HCT116 (cell line): ENCODE results near the gene SART3. TPM values are rescaled to one million over a fixed set of nuclear protein-coding genes. Genes with fewer than 3 reads are reported as not detected.

Experiments
- ATAC-seq: fragments of 200-7000 bp; cut with Tn5 transposase; 2 replicates; pipeline ENCODE4 v1.9.1; 2020; ENCODE audit warnings: mild to moderate bottlenecking, moderate library complexity
- BruUV-seq: library from RNA; stranded (reverse); fragments of 400-500 nt; replicated peaks from 2 replicates; lab custom pipeline; 2021; lab: Mats Ljungman, UMichigan
- CTCF ChIA-PET: fragments of 300-600 bp; sonication (Branson Sonifier 250); formaldehyde crosslinking; loops from one replicate; lab custom pipeline; 2021; ENCODE audit warnings: antibody characterized with exemption; lab: Charles Lee
- POLR2A ChIA-PET: fragments of 300-600, 350-600 bp; sonication (Branson Sonifier 250); formaldehyde crosslinking; loops from one replicate; lab custom pipeline; 2021; ENCODE audit warnings: antibody characterized with exemption; lab: Charles Lee
- RAD21 ChIA-PET, 2 experiments: fragments of 300-600 bp; sonication (Branson Sonifier 250); formaldehyde crosslinking; loops; one replicate each; lab custom pipeline; 2023; ENCODE audit warnings: low total read pairs in 2 of 2; ENCODE audit not compliant: uncharacterized antibody in 2 of 2, unreplicated experiment in 2 of 2, low non-redundant PET in 1 of 2; lab: Charles Lee
- DNase-seq: peaks from one replicate; pipeline ENCODE4 v3.0.0-alpha.2; 2010; ENCODE audit warnings: low read depth, low spot score
- H2AFZ ChIP-seq: fragments of 200-600 bp; shearing (Covaris generic), sonication (generic); 2 replicates; pipeline ENCODE4 v1.6.1; 2017; ENCODE audit warnings: low read depth, mixed run types, mixed read lengths, antibody characterized with exemption, low read length; ENCODE audit not compliant: poor library complexity, severe bottlenecking
- H3K27ac ChIP-seq: 2 replicates; pipeline ENCODE4 v1.5.1; 2012; ENCODE audit warnings: low read depth, low read length
- H3K27me3 ChIP-seq: fragments of 200-600 bp; sonication (generic); 2 replicates; pipeline ENCODE4 v1.6.1; 2016; ENCODE audit warnings: mixed run types, low read length, mixed read lengths; ENCODE audit not compliant: insufficient read depth
- H3K36me3 ChIP-seq, 2 experiments: fragments of 200-500 bp in 1 of 2; fragments of 200-600 bp in 1 of 2; sonication (Bioruptor generic) in 1 of 2; sonication (generic) in 1 of 2; 2 replicates each; pipeline versions ENCODE4 v1.5.1 to v1.6.1; 2014 to 2016; ENCODE audit warnings: low read length in 2 of 2, inconsistent platforms in 1 of 2, mixed read lengths in 1 of 2, mixed run types in 1 of 2; ENCODE audit not compliant: insufficient read depth in 2 of 2, control insufficient read depth in 1 of 2
- H3K4me1 ChIP-seq, 2 experiments: fragments of 200-600 bp in 1 of 2; sonication (generic) in 1 of 2; 2 replicates each; pipeline versions ENCODE4 v1.5.1 to v1.6.1; 2012 to 2017; ENCODE audit warnings: low read length in 2 of 2, inconsistent platforms in 1 of 2, mild to moderate bottlenecking in 1 of 2, mixed read lengths in 1 of 2, mixed run types in 1 of 2, moderate library complexity in 1 of 2; ENCODE audit not compliant: insufficient read depth in 2 of 2, control insufficient read depth in 1 of 2
- H3K4me2 ChIP-seq: fragments of 200-600 bp; sonication (generic); 2 replicates; pipeline ENCODE4 v1.6.1; 2017; ENCODE audit warnings: mixed run types, low read length, mixed read lengths
- H3K4me3 ChIP-seq, 2 experiments: fragments of 200-600 bp in 1 of 2; sonication (generic) in 1 of 2; replicated peaks in 1 of 2; 2 replicates each; pipeline ENCODE4 v1.5.1; 2011 to 2016; ENCODE audit warnings: low read length in 2 of 2, control low read depth in 1 of 2, low read depth in 1 of 2, mild to moderate bottlenecking in 1 of 2, mixed read lengths in 1 of 2, mixed run types in 1 of 2
- H3K79me2 ChIP-seq: fragments of 200-600 bp; sonication (generic); 2 replicates; pipeline ENCODE4 v1.6.1; 2017; ENCODE audit warnings: mild to moderate bottlenecking, mixed run types, low read length, moderate library complexity, mixed read lengths; ENCODE audit not compliant: insufficient read depth
- H3K9ac ChIP-seq: fragments of 200-600 bp; sonication (generic); 2 replicates; pipeline ENCODE4 v1.6.1; 2016; ENCODE audit warnings: low read length, mixed read lengths
- H3K9me2 ChIP-seq: fragments of 200-600 bp; sonication (generic), shearing (Covaris generic); 2 replicates; pipeline ENCODE4 v1.6.1; 2017; ENCODE audit warnings: mixed run types, mild to moderate bottlenecking, moderate library complexity; ENCODE audit not compliant: insufficient read depth
- H3K9me3 ChIP-seq, 2 experiments: fragments of 200-500 bp in 1 of 2; fragments of 200-600 bp in 1 of 2; sonication (Bioruptor generic) in 1 of 2; sonication (generic) in 1 of 2; 2 replicates each; pipeline ENCODE4 v1.6.1; 2014 to 2017; ENCODE audit warnings: low read length in 2 of 2, mixed read lengths in 2 of 2, inconsistent platforms in 1 of 2, low read depth in 1 of 2, mild to moderate bottlenecking in 1 of 2, mixed run types in 1 of 2, moderate library complexity in 1 of 2; ENCODE audit not compliant: control insufficient read depth in 1 of 2, insufficient read depth in 1 of 2
- H4K20me1 ChIP-seq: fragments of 200-600 bp; sonication (generic), shearing (Covaris generic); 2 replicates; pipeline ENCODE4 v1.6.1; 2017; ENCODE audit warnings: mixed run types, mild to moderate bottlenecking, moderate library complexity; ENCODE audit not compliant: insufficient read depth
- EGR1 ChIP-seq: IDR thresholded peaks from 2 replicates; pipeline ENCODE4 v1.6.1; 2012; ENCODE audit warnings: low read depth
- POLR2AphosphoS5 ChIP-seq: IDR thresholded peaks from 2 replicates; pipeline ENCODE4 v1.6.1; 2011; ENCODE audit warnings: mild to moderate bottlenecking, low read depth, low read length, moderate library complexity
- SRF ChIP-seq: IDR thresholded peaks from 2 replicates; pipeline ENCODE4 v1.6.1; 2012; ENCODE audit warnings: low read depth
- YY1 ChIP-seq: IDR thresholded peaks from 2 replicates; pipeline ENCODE4 v1.6.1; 2011; ENCODE audit warnings: low read length, low read depth, moderate library complexity, mild to moderate bottlenecking; ENCODE audit not compliant: insufficient replicate concordance; ENCODE audit errors: extremely low read depth
- ZFX ChIP-seq: fragments of 450-650 bp; IDR thresholded peaks from 2 replicates; pipeline ENCODE4 v1.6.1; 2017
- ZNF274 ChIP-seq: fragments of 200-500 bp; sonication (Bioruptor generic); IDR thresholded peaks from 2 replicates; pipeline ENCODE4 v1.6.1; 2014; ENCODE audit warnings: mild to moderate bottlenecking, low read depth, low read length, inconsistent platforms
- intact Hi-C: fragments of 100-400 bp; cut with micrococcal nuclease; formaldehyde crosslinking; loops from 2 replicates; pipeline ENCODE4 v1.10.0; 2022
- total RNA-seq: library from RNA; stranded (reverse); gene quantifications from one replicate; pipeline ENCODE4 v1.2.1, GENCODE V29; 2021; ENCODE audit not compliant: unreplicated experiment
- TF ChIP-seq, protein P1 (sequence below): IDR thresholded peaks from 2 replicates; pipeline ENCODE4 v1.6.1; 2012; ENCODE audit warnings: low read depth

The SART3 gene
- total RNA-seq, 1 experiment from 2014 or later: 76.1 TPM

DNA sequence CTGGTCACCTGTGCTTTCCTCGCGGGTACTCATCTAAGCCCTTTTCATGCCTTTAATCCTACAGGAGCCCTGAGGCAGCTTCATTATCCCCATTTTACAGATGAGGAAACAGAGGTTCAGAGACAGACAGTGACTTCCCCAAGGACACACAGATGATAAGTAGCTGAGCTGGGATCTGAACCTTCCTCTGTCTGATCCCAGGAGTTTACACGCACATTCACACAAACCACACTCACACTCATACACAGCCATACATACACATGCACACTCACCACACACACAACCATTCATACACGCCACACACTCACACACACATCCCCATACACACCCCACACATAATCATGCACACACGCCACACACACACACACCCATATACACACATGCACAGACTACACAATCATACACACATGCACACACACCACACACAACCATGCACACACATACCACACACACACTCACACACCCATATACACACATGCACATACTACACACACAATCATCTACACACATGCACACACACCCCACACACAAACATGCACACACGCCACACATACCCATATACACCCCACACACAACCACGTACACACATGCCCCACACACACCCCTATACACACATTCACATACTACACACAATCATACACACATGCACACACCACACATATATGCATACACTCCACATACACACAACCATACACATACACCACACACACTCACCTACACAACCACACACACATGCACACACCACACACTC lies 34.2 kb upstream of the SART3 start (continued):
- TF ChIP-seq, protein P1, sequence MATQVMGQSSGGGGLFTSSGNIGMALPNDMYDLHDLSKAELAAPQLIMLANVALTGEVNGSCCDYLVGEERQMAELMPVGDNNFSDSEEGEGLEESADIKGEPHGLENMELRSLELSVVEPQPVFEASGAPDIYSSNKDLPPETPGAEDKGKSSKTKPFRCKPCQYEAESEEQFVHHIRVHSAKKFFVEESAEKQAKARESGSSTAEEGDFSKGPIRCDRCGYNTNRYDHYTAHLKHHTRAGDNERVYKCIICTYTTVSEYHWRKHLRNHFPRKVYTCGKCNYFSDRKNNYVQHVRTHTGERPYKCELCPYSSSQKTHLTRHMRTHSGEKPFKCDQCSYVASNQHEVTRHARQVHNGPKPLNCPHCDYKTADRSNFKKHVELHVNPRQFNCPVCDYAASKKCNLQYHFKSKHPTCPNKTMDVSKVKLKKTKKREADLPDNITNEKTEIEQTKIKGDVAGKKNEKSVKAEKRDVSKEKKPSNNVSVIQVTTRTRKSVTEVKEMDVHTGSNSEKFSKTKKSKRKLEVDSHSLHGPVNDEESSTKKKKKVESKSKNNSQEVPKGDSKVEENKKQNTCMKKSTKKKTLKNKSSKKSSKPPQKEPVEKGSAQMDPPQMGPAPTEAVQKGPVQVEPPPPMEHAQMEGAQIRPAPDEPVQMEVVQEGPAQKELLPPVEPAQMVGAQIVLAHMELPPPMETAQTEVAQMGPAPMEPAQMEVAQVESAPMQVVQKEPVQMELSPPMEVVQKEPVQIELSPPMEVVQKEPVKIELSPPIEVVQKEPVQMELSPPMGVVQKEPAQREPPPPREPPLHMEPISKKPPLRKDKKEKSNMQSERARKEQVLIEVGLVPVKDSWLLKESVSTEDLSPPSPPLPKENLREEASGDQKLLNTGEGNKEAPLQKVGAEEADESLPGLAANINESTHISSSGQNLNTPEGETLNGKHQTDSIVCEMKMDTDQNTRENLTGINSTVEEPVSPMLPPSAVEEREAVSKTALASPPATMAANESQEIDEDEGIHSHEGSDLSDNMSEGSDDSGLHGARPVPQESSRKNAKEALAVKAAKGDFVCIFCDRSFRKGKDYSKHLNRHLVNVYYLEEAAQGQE: no peak
- no peak for TF ChIP-seq EGR1
- no peak for TF ChIP-seq ZFX
- TF ChIP-seq YY1: no peak
- no peak for TF ChIP-seq POLR2AphosphoS5
- TF ChIP-seq, all 23 proteins: peak for 0

DNA sequence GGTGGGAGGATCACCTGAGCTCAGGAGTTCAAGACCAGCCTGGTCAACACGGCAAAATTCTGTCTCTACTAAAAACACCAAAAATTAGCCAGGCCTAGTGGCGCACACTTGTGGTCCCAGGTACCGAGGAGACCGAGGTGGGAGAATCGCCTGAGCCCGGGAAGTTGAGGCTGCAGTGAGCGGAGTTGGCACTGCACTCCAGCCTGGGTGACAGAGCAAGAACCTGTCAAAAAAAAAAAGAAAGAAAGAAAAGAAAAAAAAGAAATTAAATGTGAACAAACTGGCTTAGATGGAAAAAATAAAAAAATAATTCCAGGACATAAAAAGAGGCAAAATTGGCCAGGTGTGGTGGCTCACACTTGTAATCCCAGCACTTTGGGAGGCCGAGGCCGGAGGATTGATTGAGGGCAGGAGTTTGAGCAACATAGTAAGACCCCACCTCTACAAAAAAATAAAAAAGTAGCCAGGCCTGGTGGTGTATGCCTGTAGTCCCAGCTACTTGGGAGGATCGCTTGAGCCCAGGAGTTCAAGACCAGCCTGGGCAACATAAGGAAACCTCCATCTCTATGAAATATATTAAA lies 33.4 kb upstream of the SART3 start:
- BruUV-seq: no TSS peak
- CTCF ChIA-PET: no interaction called here
- no peak overlapping the region for H3K4me2 ChIP-seq

More for the DNA sequence above, 33.4 kb upstream of the SART3 start:
- DNase-seq (no peak), ATAC-seq (no peak)
- Histone ChIP-seq H3K27me3 (no peaks in the 10 kb centered on the region), H3K79me2 (no peaks in the 10 kb centered on the region), H3K27ac (no peak overlapping the region), H3K4me3 (no peak overlapping the region)
- POLR2A ChIA-PET: no interaction called here
- intact Hi-C loops: no loop called here
- TF ChIP-seq ZNF274 (no peak), SRF (no peak)
- TF ChIP-seq, all 23 proteins: peak for 0
- Histone ChIP-seq H3K9me3 (no peaks in the 10 kb centered on the region), H3K36me3 (no peaks in the 10 kb centered on the region), H4K20me1 (no peaks in the 10 kb centered on the region), H3K9ac (no peak overlapping the region), H2AFZ (no peak overlapping the region), H3K4me1 (no peaks in the 10 kb centered on the region; a peak in 1 of 4 replicates), H3K9me2 (no peaks in the 10 kb centered on the region)
- RAD21 ChIA-PET: no interaction called here
